ENCODE measurements around the gene CD99. TPM values are rescaled to one million over a fixed set of nuclear protein-coding genes. Genes with fewer than 3 reads are reported as not detected.
"Not testable (repeated sequence)": the region's sequence is repeated elsewhere in the genome, so short reads cannot be mapped to it uniquely, and the experiment has no call there.

Gene CD99
- polyA plus RNA-seq, 1 of the 3 experiments (the other 2 are of a cell fraction) = 346 TPM

- 33% methylated on average over 1 of the region's 2 CpGs for WGBS (ENCODE audit: low lambda C conversion rate)
- H3K4me1 ChIP-seq (ENCODE audit: control insufficient read depth in 1 of 2, insufficient read depth in 2 of 2, low read depth in 1 of 2, low read length in 1 of 2) = no peaks in the 10 kb centered on the region; a peak in 1 of 4 replicates
- ChIA-PET POLR2A (no interaction called here), CTCF (no interaction called here)
- H3K4me2 ChIP-seq = no peak overlapping the region
- H3K79me2 ChIP-seq (ENCODE audit: insufficient read depth) = no peaks in the 10 kb centered on the region
- no peak overlapping the region for H2AFZ ChIP-seq (ENCODE audit: low read depth)
- H3K27ac ChIP-seq (ENCODE audit: low read depth in 2 of 2, low read length in 1 of 2) = no peak overlapping the region
- H3K36me3 ChIP-seq (replicated peaks in 1 of 2; ENCODE audit: control insufficient read depth in 1 of 2, insufficient read depth in 2 of 2, low read length in 1 of 2) = no peaks in the 10 kb centered on the region
- TF ChIP-seq SMC3 (IDR thresholded peaks at IDR 0.05; ENCODE audit: low read depth, low read length) (no peak), TCF12 (IDR thresholded peaks at IDR 0.05) (no peak), POLR2AphosphoS5 (IDR thresholded peaks at IDR 0.05; ENCODE audit: low read depth, low read length) (no peak), FOXM1 (IDR thresholded peaks at IDR 0.05; ENCODE audit: low read depth) (no peak), EP300 (IDR thresholded peaks at IDR 0.05; ENCODE audit: borderline replicate concordance in 1 of 2, low read depth in 1 of 2, low read length in 1 of 2) (no peak), NRF1 (IDR thresholded peaks at IDR 0.05; ENCODE audit: low read depth, low read length) (no peak), RXRA (IDR thresholded peaks at IDR 0.05; ENCODE audit: borderline replicate concordance, low read depth) (no peak), YY1 (IDR thresholded peaks at IDR 0.05; ENCODE audit: low read depth) (no peak), NFIC (IDR thresholded peaks at IDR 0.05; ENCODE audit: borderline replicate concordance) (no peak), JUND (IDR thresholded peaks at IDR 0.05) (no peak), TAF1 (IDR thresholded peaks at IDR 0.05; ENCODE audit: borderline replicate concordance, low read depth, low read length) (no peak), RFX5 (IDR thresholded peaks at IDR 0.05; ENCODE audit: low read length) (no peak)
- TF ChIP-seq, protein P1, sequence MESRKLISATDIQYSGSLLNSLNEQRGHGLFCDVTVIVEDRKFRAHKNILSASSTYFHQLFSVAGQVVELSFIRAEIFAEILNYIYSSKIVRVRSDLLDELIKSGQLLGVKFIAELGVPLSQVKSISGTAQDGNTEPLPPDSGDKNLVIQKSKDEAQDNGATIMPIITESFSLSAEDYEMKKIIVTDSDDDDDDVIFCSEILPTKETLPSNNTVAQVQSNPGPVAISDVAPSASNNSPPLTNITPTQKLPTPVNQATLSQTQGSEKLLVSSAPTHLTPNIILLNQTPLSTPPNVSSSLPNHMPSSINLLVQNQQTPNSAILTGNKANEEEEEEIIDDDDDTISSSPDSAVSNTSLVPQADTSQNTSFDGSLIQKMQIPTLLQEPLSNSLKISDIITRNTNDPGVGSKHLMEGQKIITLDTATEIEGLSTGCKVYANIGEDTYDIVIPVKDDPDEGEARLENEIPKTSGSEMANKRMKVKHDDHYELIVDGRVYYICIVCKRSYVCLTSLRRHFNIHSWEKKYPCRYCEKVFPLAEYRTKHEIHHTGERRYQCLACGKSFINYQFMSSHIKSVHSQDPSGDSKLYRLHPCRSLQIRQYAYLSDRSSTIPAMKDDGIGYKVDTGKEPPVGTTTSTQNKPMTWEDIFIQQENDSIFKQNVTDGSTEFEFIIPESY (IDR thresholded peaks at IDR 0.05; ENCODE audit: borderline replicate concordance, low read depth) = no peak
- TF ChIP-seq, protein P2, sequence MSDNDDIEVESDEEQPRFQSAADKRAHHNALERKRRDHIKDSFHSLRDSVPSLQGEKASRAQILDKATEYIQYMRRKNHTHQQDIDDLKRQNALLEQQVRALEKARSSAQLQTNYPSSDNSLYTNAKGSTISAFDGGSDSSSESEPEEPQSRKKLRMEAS (IDR thresholded peaks at IDR 0.05; ENCODE audit: low read depth) = no peak
- H3K27me3 ChIP-seq (ENCODE audit: insufficient read depth) = no peaks in the 10 kb centered on the region; the same call in 1 of the 2 replicates
- H3K9me3 ChIP-seq = no peaks in the 10 kb centered on the region
- no peaks in the 10 kb centered on the region for H4K20me1 ChIP-seq (ENCODE audit: insufficient read depth)
- H3K4me3 ChIP-seq (ENCODE audit: low read depth in 2 of 2, low read length in 1 of 2) = no peak overlapping the region
- no peak overlapping the region for H3K9ac ChIP-seq
- no peaks in the 10 kb centered on the region for H3F3A ChIP-seq (replicated peaks; ENCODE audit: insufficient read depth)
- DNase-seq = no peak
- no peaks in the 10 kb centered on the region for H3K9me2 ChIP-seq
These were observed 70.2 kb downstream of the CD99 start for GRCh38 chrX:2761246-2761645.

GRCh38 chrX:2762671-2763070, 71.6 kb downstream of the CD99 start:
- H3K27ac ChIP-seq (ENCODE audit: low read depth in 2 of 2, low read length in 1 of 2); DNase-seq; H3K9me3 ChIP-seq; H3K4me2 ChIP-seq; H3K27me3 ChIP-seq (ENCODE audit: insufficient read depth); CTCF ChIA-PET; H4K20me1 ChIP-seq (ENCODE audit: insufficient read depth); H2AFZ ChIP-seq (ENCODE audit: low read depth); H3K36me3 ChIP-seq (replicated peaks in 1 of 2; ENCODE audit: control insufficient read depth in 1 of 2, insufficient read depth in 2 of 2, low read length in 1 of 2); H3K4me1 ChIP-seq (ENCODE audit: control insufficient read depth in 1 of 2, insufficient read depth in 2 of 2, low read depth in 1 of 2, low read length in 1 of 2); H3K79me2 ChIP-seq (ENCODE audit: insufficient read depth); H3F3A ChIP-seq (replicated peaks; ENCODE audit: insufficient read depth); POLR2A ChIA-PET; H3K9ac ChIP-seq; H3K4me3 ChIP-seq (ENCODE audit: low read depth in 2 of 2, low read length in 1 of 2); H3K9me2 ChIP-seq: not testable (repeated sequence)
- 19% methylated on average over 4 of the region's 4 CpGs for WGBS (ENCODE audit: low lambda C conversion rate)

- H3K9me2 ChIP-seq; H3K79me2 ChIP-seq (ENCODE audit: insufficient read depth); H3K4me1 ChIP-seq (ENCODE audit: control insufficient read depth in 1 of 2, insufficient read depth in 2 of 2, low read depth in 1 of 2, low read length in 1 of 2); H3K4me3 ChIP-seq (ENCODE audit: low read depth in 2 of 2, low read length in 1 of 2); H3F3A ChIP-seq (replicated peaks; ENCODE audit: insufficient read depth); H3K27me3 ChIP-seq (ENCODE audit: insufficient read depth); H4K20me1 ChIP-seq (ENCODE audit: insufficient read depth); H3K4me2 ChIP-seq; H3K36me3 ChIP-seq (replicated peaks in 1 of 2; ENCODE audit: control insufficient read depth in 1 of 2, insufficient read depth in 2 of 2, low read length in 1 of 2); CTCF ChIA-PET; POLR2A ChIA-PET; H3K27ac ChIP-seq (ENCODE audit: low read depth in 2 of 2, low read length in 1 of 2); H3K9ac ChIP-seq; DNase-seq; H3K9me3 ChIP-seq; H2AFZ ChIP-seq (ENCODE audit: low read depth): not testable (repeated sequence)
- 28% methylated on average over 19 of the region's 19 CpGs for WGBS (ENCODE audit: low lambda C conversion rate)
These were observed 73.9 kb downstream of the CD99 start for GRCh38 chrX:2764766-2765548.
